ENCODE data around the gene WNT7B.

Gene WNT7B

DNA sequence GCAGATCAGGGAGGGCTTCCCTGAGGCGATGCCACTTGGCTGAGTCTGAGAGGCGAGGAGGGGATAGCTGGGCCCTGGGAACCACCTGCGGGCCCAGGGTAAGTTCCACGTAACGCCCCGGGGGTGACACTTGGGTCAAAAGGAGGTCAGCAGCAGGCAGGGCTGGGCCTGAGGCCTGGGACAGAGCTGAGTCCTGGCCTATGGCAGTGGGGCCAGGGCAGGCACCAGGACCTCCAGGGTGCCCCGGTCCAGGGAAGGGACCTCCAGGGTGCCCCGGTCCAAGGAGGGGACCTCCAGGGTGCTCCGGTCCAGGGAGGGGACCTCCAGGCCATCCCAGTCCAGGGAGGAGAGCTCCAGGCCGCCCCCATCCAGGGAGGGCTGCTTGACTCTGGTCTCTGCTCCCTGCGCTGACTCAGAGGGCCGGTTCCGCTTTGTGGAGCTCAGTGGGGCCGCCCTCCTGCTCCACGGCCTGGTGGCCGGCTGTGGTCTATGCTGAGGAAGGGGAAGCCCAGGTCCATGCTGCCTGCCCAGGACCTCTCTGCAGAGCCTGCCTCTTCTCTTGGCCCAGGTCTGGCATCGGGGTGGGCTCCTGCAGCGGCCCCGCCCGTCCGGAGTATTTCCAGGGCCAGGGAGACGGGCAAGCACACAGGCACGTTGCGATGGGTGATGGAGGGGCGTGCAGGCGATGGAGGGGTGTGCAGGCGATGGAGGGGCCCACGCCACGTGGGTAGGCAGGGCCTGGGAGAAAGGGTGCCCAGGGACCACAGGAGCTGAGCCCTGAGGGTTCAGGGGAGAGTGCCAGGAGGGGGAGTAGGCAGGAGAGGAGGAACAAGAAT, 19.5 kb upstream of the WNT7B start:
- H3K36me3 ChIP-seq (ENCODE audit: control insufficient read depth in 5 of 5, insufficient read depth in 5 of 5, low read length in 5 of 5) = no peaks in the 10 kb centered on the region
- peak overlapping the region in 3 of 5 donors; percentile 11 to 51 (median 38) for H3K4me3 ChIP-seq (ENCODE audit: low read depth in 1 of 5, low read length in 5 of 5)

DNA sequence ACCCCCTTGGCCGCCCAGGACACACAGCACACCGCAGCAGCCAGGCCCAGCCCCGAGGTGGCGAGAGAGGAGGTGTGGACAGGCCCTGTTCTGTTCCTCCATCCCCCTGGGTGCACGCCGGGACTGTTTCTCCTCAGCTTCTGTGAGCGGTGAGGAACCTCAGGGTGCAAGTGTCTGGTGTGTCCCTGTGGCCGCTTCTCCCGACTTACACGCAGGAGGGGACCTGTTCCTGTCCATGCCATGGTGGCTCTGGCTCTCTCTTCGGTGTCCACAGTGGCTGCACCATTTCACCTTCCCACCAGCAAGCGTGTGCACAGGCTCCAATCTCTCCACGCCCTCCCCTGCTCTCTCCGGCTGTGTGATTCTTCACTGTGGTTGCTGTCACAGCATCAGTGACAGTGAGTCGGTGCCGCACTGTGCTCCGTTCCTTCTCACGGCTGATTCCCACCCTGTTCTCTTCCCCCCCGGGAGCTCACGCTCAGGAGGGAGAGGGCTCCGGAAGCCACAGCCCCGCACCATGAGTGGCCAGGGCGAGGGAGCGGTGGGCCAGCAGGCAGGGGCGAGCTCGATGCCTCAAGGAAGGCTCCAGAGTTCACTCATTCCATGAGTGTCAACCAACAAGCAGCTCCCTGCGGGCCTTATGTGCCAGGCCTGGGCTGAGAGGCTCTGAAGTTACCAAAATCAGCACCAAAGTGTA, 18.6 kb upstream of the WNT7B start:
- Histone ChIP-seq H3K27me3 (ENCODE audit: control insufficient read depth in 5 of 5, insufficient read depth in 4 of 5, low read length in 5 of 5) (no peaks in the 10 kb centered on the region), H3K4me1 (ENCODE audit: control insufficient read depth in 5 of 5, insufficient read depth in 5 of 5, low read length in 5 of 5) (peaks cover 27 to 73% (median 68%) of the 10 kb centered on the region in 5 donors), H3K9me3 (ENCODE audit: control insufficient read depth in 5 of 5, low read length in 5 of 5) (no peaks in the 10 kb centered on the region), H3K4me3 (ENCODE audit: low read depth in 1 of 5, low read length in 5 of 5) (no peak overlapping the region), H3K27ac (ENCODE audit: low read depth, low read length) (peak overlapping the region; percentile 86), H3K36me3 (ENCODE audit: control insufficient read depth in 5 of 5, insufficient read depth in 5 of 5, low read length in 5 of 5) (no peaks in the 10 kb centered on the region), H3K9ac (ENCODE audit: low read length in 5 of 5) (peak overlapping the region in 2 of 5 donors; percentile 31 to 53)

More for the DNA sequence above, 19.5 kb upstream of the WNT7B start:
- Histone ChIP-seq H3K27me3 (ENCODE audit: control insufficient read depth in 5 of 5, insufficient read depth in 4 of 5, low read length in 5 of 5) (no peaks in the 10 kb centered on the region), H3K9ac (ENCODE audit: low read length in 5 of 5) (peak overlapping the region in 4 of 5 donors; percentile 12 to 59 (median 30)), H3K27ac (ENCODE audit: low read depth, low read length) (peak overlapping the region; percentile 86), H3K4me1 (ENCODE audit: control insufficient read depth in 5 of 5, insufficient read depth in 5 of 5, low read length in 5 of 5) (peaks cover 29 to 73% (median 69%) of the 10 kb centered on the region in 5 donors), H3K9me3 (ENCODE audit: control insufficient read depth in 5 of 5, low read length in 5 of 5) (no peaks in the 10 kb centered on the region)

- H3K4me3 ChIP-seq (ENCODE audit: low read depth in 1 of 5, low read length in 5 of 5) = no peak overlapping the region
- no peak overlapping the region for H3K27ac ChIP-seq (ENCODE audit: low read depth, low read length)
- H3K4me1 ChIP-seq (ENCODE audit: control insufficient read depth in 5 of 5, insufficient read depth in 5 of 5, low read length in 5 of 5) = peaks cover 27 to 66% (median 61%) of the 10 kb centered on the region in 5 donors
- no peaks in the 10 kb centered on the region for H3K9me3 ChIP-seq (ENCODE audit: control insufficient read depth in 5 of 5, low read length in 5 of 5)
- H3K9ac ChIP-seq (ENCODE audit: low read length in 5 of 5) = peak overlapping the region in 1 of 5 donors; percentile 53
- no peaks in the 10 kb centered on the region for H3K36me3 ChIP-seq (ENCODE audit: control insufficient read depth in 5 of 5, insufficient read depth in 5 of 5, low read length in 5 of 5)
- no peaks in the 10 kb centered on the region for H3K27me3 ChIP-seq (ENCODE audit: control insufficient read depth in 5 of 5, insufficient read depth in 4 of 5, low read length in 5 of 5)
Measured at GRCh38 chr22:45994491-45995404, 17.8 kb upstream of the WNT7B start.

DNA sequence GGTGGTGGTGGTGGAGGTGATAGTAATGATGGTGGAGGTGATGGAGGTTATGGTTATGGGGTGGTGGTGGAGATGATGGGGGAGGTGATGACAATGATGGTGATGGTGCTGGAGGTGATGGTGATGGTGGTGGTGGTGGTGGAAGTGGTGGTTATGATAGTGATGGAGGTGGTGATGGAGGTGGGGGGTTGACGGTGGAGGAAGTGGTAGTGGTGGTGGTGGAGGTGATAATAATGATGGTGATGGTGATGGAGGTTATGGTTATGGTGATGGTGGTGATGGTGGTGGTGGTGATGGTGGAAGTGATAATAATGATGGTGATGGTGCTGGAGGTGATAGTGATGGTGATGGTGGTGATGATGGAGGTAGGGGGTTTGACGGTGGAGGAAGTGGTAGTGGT, 16.9 kb upstream of the WNT7B start:
- H3K27me3 ChIP-seq (ENCODE audit: control insufficient read depth in 5 of 5, insufficient read depth in 4 of 5, low read length in 5 of 5) = no peaks in the 10 kb centered on the region
- H3K9me3 ChIP-seq (ENCODE audit: control insufficient read depth in 5 of 5, low read length in 5 of 5) = no peaks in the 10 kb centered on the region
- peaks cover 25 to 57% (median 53%) of the 10 kb centered on the region in 5 donors for H3K4me1 ChIP-seq (ENCODE audit: control insufficient read depth in 5 of 5, insufficient read depth in 5 of 5, low read length in 5 of 5)
- H3K9ac ChIP-seq (ENCODE audit: low read length in 5 of 5) = no peak overlapping the region
- H3K36me3 ChIP-seq (ENCODE audit: control insufficient read depth in 5 of 5, insufficient read depth in 5 of 5, low read length in 5 of 5) = no peaks in the 10 kb centered on the region
- H3K27ac ChIP-seq (ENCODE audit: low read depth, low read length) = no peak overlapping the region
- no peak overlapping the region for H3K4me3 ChIP-seq (ENCODE audit: low read depth in 1 of 5, low read length in 5 of 5)

GRCh38 chr22:45993143-45993692, 16.3 kb upstream of the WNT7B start:
- H3K27ac ChIP-seq (ENCODE audit: low read depth, low read length) = no peak overlapping the region
- H3K27me3 ChIP-seq (ENCODE audit: control insufficient read depth in 5 of 5, insufficient read depth in 4 of 5, low read length in 5 of 5) = no peaks in the 10 kb centered on the region
- no peak overlapping the region for H3K4me3 ChIP-seq (ENCODE audit: low read depth in 1 of 5, low read length in 5 of 5)
- H3K4me1 ChIP-seq (ENCODE audit: control insufficient read depth in 5 of 5, insufficient read depth in 5 of 5, low read length in 5 of 5) = peaks cover 21 to 51% (median 47%) of the 10 kb centered on the region in 5 donors
- H3K9ac ChIP-seq (ENCODE audit: low read length in 5 of 5) = no peak overlapping the region
- no peaks in the 10 kb centered on the region for H3K36me3 ChIP-seq (ENCODE audit: control insufficient read depth in 5 of 5, insufficient read depth in 5 of 5, low read length in 5 of 5)
- no peaks in the 10 kb centered on the region for H3K9me3 ChIP-seq (ENCODE audit: control insufficient read depth in 5 of 5, low read length in 5 of 5)

- no peaks in the 10 kb centered on the region for H3K36me3 ChIP-seq (ENCODE audit: control insufficient read depth in 5 of 5, insufficient read depth in 5 of 5, low read length in 5 of 5)
- no peak overlapping the region for H3K9ac ChIP-seq (ENCODE audit: low read length in 5 of 5)
- no peaks in the 10 kb centered on the region for H3K27me3 ChIP-seq (ENCODE audit: control insufficient read depth in 5 of 5, insufficient read depth in 4 of 5, low read length in 5 of 5)
- no peak overlapping the region for H3K27ac ChIP-seq (ENCODE audit: low read depth, low read length)
- peaks cover 16 to 46% (median 42%) of the 10 kb centered on the region in 5 donors for H3K4me1 ChIP-seq (ENCODE audit: control insufficient read depth in 5 of 5, insufficient read depth in 5 of 5, low read length in 5 of 5)
- H3K4me3 ChIP-seq (ENCODE audit: low read depth in 1 of 5, low read length in 5 of 5) = no peak overlapping the region
- no peaks in the 10 kb centered on the region for H3K9me3 ChIP-seq (ENCODE audit: control insufficient read depth in 5 of 5, low read length in 5 of 5)
Measured at GRCh38 chr22:45992737-45993136, 15.8 kb upstream of the WNT7B start.

DNA sequence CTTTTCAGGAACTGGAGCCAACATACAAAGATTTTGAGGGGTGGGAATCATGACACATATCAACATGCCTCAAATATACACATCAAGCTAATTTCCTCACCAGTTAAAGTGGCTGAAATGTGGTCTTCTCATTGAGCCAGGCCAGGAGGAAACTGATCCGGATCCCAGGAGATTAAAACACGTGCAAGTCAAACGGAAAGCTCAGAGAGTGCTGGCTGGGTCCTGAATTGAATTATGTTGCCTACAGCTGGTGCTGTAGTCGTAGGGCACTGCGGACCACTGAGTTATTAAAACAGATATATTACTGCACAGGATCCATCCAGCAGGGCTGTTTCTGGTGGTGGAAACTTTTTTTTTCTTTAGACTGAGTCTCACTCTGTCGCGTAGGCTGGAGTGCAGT, 14.1 kb upstream of the WNT7B start:
- H3K27ac ChIP-seq (ENCODE audit: low read depth, low read length) = no peak overlapping the region
- H3K36me3 ChIP-seq (ENCODE audit: control insufficient read depth in 5 of 5, insufficient read depth in 5 of 5, low read length in 5 of 5) = no peaks in the 10 kb centered on the region
- no peak overlapping the region for H3K4me3 ChIP-seq (ENCODE audit: low read depth in 1 of 5, low read length in 5 of 5)
- peaks cover 0 to 8% (median 3%) of the 10 kb centered on the region in 5 donors for H3K9me3 ChIP-seq (ENCODE audit: control insufficient read depth in 5 of 5, low read length in 5 of 5)
- no peak overlapping the region for H3K9ac ChIP-seq (ENCODE audit: low read length in 5 of 5)
- peaks cover 9 to 30% (median 26%) of the 10 kb centered on the region in 5 donors for H3K4me1 ChIP-seq (ENCODE audit: control insufficient read depth in 5 of 5, insufficient read depth in 5 of 5, low read length in 5 of 5)
- no peaks in the 10 kb centered on the region for H3K27me3 ChIP-seq (ENCODE audit: control insufficient read depth in 5 of 5, insufficient read depth in 4 of 5, low read length in 5 of 5)

GRCh38 chr22:45987136-45987861, 10.3 kb upstream of the WNT7B start:
- H3K9me3 ChIP-seq (ENCODE audit: control insufficient read depth in 5 of 5, low read length in 5 of 5) = peaks cover 0 to 19% (median 18%) of the 10 kb centered on the region in 5 donors
- peaks cover 0 to 10% (median 7%) of the 10 kb centered on the region in 5 donors for H3K4me1 ChIP-seq (ENCODE audit: control insufficient read depth in 5 of 5, insufficient read depth in 5 of 5, low read length in 5 of 5)
- no peak overlapping the region for H3K4me3 ChIP-seq (ENCODE audit: low read depth in 1 of 5, low read length in 5 of 5)

More at GRCh38 chr22:45987136-45987861, 10.3 kb upstream of the WNT7B start:
- Histone ChIP-seq H3K27me3 (ENCODE audit: control insufficient read depth in 5 of 5, insufficient read depth in 4 of 5, low read length in 5 of 5) (peaks cover 0 to 4% (median 0%) of the 10 kb centered on the region in 5 donors), H3K27ac (ENCODE audit: low read depth, low read length) (no peak overlapping the region), H3K9ac (ENCODE audit: low read length in 5 of 5) (no peak overlapping the region), H3K36me3 (ENCODE audit: control insufficient read depth in 5 of 5, insufficient read depth in 5 of 5, low read length in 5 of 5) (no peaks in the 10 kb centered on the region)
